Glutamatergic neuron (in vitro differentiated cells): ENCODE measurements around the gene TRIM8. TPM values are rescaled to one million over a fixed set of nuclear protein-coding genes. Genes with fewer than 3 reads are reported as not detected.

ENCODE experiments used
- DNase-seq: peaks from one replicate; pipeline ENCODE4 v3.0.0; 2022
- H3K27ac Mint-ChIP-seq: one replicate; pipeline ENCODE4 v1.8.0; 2020; ENCODE audit warnings: mild to moderate bottlenecking, mixed read lengths, inconsistent platforms; ENCODE audit not compliant: unreplicated experiment
- H3K27me3 Mint-ChIP-seq: one replicate; pipeline ENCODE4 v1.8.0; 2020; ENCODE audit warnings: mild to moderate bottlenecking, moderate library complexity, mixed read lengths, inconsistent platforms; ENCODE audit not compliant: unreplicated experiment
- H3K36me3 Mint-ChIP-seq: one replicate; pipeline ENCODE4 v1.8.0; 2020; ENCODE audit warnings: mild to moderate bottlenecking, mixed read lengths, inconsistent platforms; ENCODE audit not compliant: unreplicated experiment
- H3K4me1 Mint-ChIP-seq: one replicate; pipeline ENCODE4 v1.8.0; 2020; ENCODE audit warnings: mild to moderate bottlenecking, low read depth, mixed read lengths, inconsistent platforms; ENCODE audit not compliant: unreplicated experiment
- H3K4me3 Mint-ChIP-seq: one replicate; pipeline ENCODE4 v1.8.0; 2020; ENCODE audit warnings: mild to moderate bottlenecking, mixed read lengths, inconsistent platforms; ENCODE audit not compliant: unreplicated experiment
- H3K9me3 Mint-ChIP-seq: one replicate; pipeline ENCODE4 v1.8.0; 2020; ENCODE audit warnings: mild to moderate bottlenecking, moderate library complexity, mixed read lengths, inconsistent platforms; ENCODE audit not compliant: unreplicated experiment
- CTCF ChIP-seq: fragments of 200-600 bp; sonication (generic); IDR thresholded peaks from one replicate; pipeline ENCODE4 v1.5.0; 2021; ENCODE audit not compliant: partially characterized antibody, unreplicated experiment
- total RNA-seq: library from RNA; stranded (reverse); fragmentation: NEBNext Ultra II Directional; extraction: Animal tissue kit (Norgen Biotek cat#: 25700); gene quantifications from one replicate; pipeline ENCODE4 v1.2.1, GENCODE V29; 2021; ENCODE audit not compliant: unreplicated experiment

TRIM8 gene
- total RNA-seq, 1 donor from 2014 or later: 74.8 TPM

- Mint-ChIP-seq H3K27ac (no peak overlapping the region), H3K4me1 (peaks cover 15% of the 10 kb centered on the region), H3K9me3 (peaks cover 4% of the 10 kb centered on the region), H3K36me3 (peaks cover 5% of the 10 kb centered on the region), H3K27me3 (peaks cover 1% of the 10 kb centered on the region), H3K4me3 (no peak overlapping the region)
- no peak for TF ChIP-seq CTCF
- no peak for DNase-seq
Measured at GRCh38 chr10:102656791-102657371, 12.6 kb downstream of the TRIM8 start.

GRCh38 chr10:102657451-102657850 lies 13.2 kb downstream of the TRIM8 start:
- no peak overlapping the region for H3K4me3 Mint-ChIP-seq
- H3K27me3 Mint-ChIP-seq: peaks cover 2% of the 10 kb centered on the region
- H3K9me3 Mint-ChIP-seq: peaks cover 5% of the 10 kb centered on the region
- peaks cover 5% of the 10 kb centered on the region for H3K36me3 Mint-ChIP-seq
- DNase-seq: no peak
- H3K4me1 Mint-ChIP-seq: peaks cover 13% of the 10 kb centered on the region
- H3K27ac Mint-ChIP-seq: no peak overlapping the region
- no peak for TF ChIP-seq CTCF

GRCh38 chr10:102657984-102658724 lies 13.9 kb downstream of the TRIM8 start:
- peaks cover 12% of the 10 kb centered on the region for H3K4me1 Mint-ChIP-seq
- peaks cover 6% of the 10 kb centered on the region for H3K9me3 Mint-ChIP-seq
- H3K4me3 Mint-ChIP-seq: no peak overlapping the region
- H3K27ac Mint-ChIP-seq: no peak overlapping the region
- DNase-seq: no peak
- H3K27me3 Mint-ChIP-seq: peaks cover 3% of the 10 kb centered on the region
- H3K36me3 Mint-ChIP-seq: peaks cover 5% of the 10 kb centered on the region
- TF ChIP-seq CTCF: no peak

- Mint-ChIP-seq H3K36me3 (peaks cover 5% of the 10 kb centered on the region), H3K4me1 (peaks cover 5% of the 10 kb centered on the region), H3K4me3 (no peak overlapping the region), H3K27ac (no peak overlapping the region), H3K9me3 (peaks cover 7% of the 10 kb centered on the region), H3K27me3 (peaks cover 2% of the 10 kb centered on the region)
- TF ChIP-seq CTCF: no peak
- no peak for DNase-seq
Measured at GRCh38 chr10:102658802-102659201, 14.5 kb downstream of the TRIM8 start.
